Islet of Langerhans (tissue), 1 donor: Measurements from ENCODE around the gene HIPK2.

Experiments used
- FAIRE-seq: peaks from one replicate; lab custom pipeline; 2011; peaks lifted over from hg19 to GRCh38; lab: Jason Lieb, UNC

HIPK2 gene

DNA sequence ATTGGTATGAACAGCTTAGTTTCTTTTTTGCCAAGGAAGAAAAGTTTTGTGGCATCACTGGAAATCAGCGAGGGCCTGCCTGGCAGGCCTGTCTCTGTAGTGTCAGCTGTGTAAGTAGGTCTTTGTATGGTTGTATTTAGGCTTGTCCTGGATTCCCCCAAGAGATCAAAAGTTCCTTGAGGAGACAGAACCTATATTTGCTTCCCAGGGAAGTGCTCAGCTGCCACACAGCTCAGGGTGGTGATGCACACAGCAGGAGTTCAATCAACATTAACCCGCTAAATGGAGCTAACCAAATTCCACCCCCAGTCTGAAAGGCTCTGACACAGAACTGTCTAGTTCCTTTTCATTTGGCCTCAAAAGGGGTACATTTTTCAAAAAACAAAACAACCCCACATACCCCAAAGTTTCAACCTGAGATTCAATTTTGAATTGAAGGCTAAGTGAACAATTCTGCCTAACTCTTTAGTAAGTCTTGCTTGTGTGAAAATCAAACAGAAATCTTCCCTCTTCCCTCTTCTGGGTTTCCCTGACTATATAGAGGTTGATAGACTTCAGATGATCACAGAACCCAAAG lies 129.9 kb downstream of the HIPK2 start:
- FAIRE-seq, result no peak

DNA sequence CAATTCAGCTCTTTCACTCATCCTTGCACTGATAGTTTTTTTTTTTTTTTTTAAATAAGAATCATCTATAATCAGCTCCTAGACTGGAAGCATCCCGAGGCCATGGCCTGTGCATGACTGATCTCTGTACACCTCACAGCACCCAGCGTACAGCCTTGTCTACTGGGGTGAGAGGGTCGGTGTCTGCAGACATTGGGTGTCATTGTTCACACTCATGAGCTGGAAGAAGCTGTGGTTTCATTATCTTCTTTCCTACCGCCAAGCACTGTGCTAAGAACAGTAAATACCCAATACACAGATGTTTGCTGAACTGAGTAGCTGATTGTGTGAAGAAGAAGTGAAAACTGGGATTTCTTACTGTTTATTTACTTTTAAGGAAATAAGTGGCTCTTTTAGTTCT lies 130.7 kb downstream of the HIPK2 start:
- FAIRE-seq, result no peak

DNA sequence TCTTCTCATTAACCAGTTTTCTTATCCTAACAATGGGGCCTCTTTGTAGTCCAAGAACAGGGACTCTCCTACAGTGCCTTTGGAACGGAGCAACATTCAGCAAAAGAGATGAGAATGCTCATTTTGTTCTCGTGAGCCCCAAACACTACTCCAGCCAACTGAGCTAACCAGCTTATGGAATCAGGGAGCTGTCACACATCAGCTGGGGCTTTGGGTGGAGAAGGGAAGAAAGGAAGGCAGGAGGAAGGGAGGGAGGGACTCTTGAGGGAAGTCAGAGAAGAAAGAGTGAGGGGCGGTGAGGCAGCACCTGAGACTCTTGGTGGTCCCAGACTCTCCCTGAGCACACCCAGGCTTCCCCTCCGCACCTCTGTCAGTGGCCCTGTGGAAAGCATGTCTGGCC lies 131.2 kb downstream of the HIPK2 start:
- no peak for FAIRE-seq

DNA sequence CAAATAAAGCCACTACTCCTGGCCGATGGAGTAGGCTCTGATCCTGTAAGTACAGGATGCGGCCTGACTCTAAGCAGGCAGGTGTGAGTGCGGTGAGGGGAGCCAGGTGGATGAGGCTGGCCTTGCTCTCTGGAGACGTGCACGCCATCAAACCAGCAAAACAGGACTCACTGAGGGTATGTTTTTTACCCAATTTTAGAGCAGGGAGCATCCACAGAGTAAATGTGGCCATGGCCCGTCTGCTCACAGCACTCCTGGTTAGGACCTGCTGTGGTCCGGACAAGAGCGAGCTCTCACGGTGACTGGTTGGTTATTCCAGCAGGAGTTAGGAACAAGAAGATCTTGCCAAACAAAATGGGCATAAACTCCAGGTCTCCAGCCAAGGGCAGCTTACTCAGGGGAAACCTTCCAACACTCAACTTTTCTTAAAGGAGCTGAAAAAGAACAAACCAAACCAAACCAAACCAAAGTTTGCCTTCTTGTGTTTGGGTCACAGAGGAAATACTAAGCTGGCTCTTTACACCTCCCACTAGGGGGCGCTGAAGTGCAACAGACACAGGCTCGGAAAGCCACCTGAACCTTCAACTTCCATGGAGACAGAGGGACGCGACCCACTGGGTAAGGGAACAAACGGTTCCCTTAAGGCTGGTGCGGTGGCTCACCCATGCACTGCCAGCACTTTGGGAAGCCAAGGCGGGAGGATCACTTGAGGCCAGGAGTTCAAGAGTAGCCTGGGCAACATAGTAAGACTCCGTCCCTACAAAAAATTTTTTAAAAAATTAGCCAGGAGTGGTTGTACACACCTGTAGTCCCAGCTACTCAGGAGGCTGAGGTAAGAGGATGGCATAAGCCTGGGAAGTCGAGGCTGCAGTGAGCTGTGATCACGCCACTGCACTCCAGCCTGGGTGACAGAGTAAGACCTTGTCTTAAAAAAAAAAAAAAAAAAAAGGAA lies 131.9 kb downstream of the HIPK2 start:
- FAIRE-seq, result no peak

DNA sequence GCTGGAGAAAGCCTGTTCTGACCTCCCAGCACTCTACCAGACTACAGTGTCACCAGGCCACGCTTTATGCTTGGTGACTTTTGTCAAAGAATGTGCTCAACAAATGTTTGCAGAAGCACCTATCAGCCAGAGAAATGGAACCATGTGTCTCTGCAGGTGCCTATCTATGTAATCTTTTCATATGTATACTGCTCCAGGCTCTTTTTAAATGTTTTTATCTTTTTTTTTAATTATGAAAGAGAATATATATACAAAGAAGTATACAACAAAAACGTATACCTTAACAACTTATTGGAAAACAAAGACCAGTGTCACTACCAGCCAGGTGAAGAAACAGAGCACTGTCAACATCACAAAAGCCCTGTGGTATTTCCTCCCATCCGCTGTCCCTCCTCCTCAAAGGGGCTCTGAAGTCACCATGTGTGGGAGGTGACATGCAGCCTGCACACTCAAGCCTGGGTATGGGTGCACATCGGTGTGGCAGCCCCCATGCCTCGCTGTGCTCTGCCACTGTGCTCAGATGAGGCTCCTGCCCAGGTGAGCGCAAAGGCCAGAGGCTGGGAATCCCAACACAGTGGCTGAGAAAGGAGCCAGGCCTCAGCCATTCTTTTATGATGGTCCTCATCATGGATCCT lies 133.7 kb downstream of the HIPK2 start:
- no peak for FAIRE-seq

DNA sequence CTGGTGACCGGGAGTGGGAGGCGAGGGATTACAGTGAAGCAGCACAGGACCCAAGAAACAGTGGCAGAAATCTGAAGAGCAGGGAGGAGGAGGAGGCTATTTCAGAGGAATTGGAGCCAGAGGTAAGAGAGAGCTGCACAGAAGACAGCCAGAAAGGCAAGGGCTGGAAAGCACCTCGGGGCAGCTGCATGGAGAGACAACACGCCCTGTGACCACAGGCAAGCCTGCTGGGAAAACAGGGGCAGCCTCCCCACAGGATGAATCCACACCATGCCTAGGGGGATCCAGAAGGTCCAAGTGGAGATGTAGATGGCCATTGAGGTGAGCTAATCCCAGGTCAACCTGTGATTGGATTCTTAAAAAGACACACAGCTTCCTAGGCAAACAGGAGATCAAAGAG lies 135.5 kb downstream of the HIPK2 start:
- FAIRE-seq, result no peak

DNA sequence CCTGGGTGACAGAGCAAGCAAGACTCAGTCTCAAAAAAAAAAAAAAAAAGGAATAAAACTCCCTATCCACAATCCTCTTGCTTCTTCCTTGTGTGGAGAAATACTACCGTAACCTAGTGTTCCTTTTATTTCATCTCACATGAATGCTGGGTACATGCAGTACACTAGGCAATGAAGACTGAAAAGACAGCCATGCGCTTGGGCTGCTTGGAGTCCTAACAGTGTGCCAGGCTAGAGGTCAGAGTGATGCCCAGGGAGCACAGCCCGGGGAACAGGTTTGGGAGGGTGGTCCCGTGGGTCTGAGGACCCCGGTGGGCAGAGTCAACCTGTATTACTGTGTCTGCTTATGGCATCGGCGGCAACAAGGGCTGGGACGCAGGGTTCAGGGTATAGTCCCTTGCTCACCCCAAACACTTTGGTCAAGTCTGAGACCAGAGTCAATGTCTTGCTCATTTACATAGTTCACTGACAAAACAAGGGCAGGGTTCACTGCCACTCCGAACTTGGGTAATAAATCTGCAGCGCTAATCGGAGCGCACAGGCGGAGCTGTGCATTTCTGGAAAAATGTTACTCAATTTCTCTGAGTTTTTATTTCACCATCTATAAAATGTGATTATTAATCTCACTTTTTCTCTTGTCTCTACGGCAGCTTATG lies 136.3 kb downstream of the HIPK2 start:
- FAIRE-seq, result no peak

DNA sequence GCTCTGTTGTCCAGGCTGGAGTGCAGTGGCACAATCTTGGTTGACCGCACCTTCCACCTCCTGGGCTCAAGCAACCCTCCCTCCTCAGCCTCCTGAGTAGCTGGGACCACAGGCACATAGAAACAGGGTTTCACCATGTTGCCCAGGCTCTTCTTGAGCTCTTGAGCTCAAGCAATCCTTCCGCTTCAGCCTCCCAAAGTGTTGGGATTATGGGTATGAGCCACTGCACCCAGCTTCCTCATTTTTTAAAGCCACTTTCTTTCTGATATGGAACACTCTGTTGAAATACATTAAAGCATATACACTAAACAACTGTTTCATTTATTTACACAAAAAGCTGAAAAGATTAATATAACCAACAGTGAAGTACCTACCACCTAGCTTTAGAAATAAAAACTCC lies 137.1 kb downstream of the HIPK2 start:
- FAIRE-seq, result no peak

DNA sequence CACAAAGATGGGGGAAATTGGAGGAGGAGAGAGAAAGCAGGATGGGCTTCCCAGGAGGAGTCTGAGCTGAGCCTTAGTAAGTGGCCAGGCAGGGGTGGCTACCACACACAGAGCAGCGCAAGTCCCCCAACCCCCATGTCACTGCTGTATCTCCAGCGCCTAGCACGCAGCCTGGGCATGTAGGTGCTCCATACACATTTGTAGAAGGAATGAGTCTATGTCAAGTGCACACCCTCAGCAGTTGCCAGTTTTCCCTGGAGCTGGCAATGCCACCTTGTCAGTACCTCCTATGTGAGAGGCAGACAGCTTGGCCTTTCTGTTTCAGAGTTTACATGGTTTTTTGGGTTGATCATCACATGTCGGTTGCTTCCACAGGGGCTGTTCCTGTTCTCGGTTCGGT lies 138.2 kb downstream of the HIPK2 start:
- no peak for FAIRE-seq

DNA sequence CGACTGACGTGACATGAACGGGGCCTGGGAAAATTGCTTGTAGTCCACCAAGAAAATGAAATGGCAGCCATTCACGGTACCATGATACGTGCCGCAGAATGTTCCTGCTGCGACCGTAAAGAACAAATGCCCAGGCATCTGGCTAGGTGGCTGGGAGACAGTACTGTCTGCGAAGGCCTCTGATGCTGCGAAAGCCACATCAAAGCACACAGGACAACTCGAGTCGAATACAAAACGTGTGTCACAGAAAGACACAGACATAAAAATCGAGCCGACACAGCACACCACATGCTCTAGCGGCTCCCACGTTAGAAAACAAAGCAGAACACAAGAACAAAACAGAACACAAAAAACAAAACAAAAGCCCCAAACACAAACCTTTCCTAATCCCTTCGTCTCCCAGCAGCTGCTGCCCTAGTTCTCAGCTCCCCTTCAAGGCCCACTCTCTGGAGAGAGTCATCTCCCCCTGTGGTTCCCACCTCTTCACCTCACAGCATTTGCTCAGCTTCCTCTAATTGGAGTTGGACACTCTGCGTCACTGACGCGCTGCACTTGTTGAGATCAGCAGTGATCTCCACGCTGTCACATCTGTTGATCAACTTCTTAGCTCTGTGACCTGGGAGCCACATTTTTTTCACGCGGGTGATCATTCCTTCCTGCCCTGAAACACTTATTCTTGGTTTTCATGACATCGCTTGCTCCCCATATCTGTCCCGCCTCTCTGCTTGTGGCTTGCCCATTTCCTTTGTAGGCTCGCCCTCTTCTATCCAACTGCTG lies 142.1 kb downstream of the HIPK2 start:
- FAIRE-seq, result no peak

DNA sequence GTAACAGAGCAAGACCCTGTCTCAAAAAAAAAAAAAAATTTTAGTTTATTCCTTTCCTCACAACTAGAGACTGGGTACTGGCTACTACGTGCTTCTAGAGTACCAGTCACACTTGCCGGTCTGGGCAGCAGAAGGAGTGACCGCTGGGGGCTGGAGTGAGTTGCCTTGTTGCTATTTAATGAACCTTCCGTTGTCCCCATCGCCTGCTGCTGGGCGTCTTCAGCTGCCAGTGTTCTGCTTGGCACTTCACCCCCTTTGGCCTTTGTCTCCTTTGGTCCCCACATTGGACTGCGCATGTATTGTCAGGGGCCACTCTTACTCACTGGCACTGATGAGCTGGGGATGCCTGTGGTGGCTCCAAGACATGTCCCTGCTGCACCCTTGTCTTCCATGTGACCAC lies 143.7 kb downstream of the HIPK2 start:
- FAIRE-seq, result no peak

DNA sequence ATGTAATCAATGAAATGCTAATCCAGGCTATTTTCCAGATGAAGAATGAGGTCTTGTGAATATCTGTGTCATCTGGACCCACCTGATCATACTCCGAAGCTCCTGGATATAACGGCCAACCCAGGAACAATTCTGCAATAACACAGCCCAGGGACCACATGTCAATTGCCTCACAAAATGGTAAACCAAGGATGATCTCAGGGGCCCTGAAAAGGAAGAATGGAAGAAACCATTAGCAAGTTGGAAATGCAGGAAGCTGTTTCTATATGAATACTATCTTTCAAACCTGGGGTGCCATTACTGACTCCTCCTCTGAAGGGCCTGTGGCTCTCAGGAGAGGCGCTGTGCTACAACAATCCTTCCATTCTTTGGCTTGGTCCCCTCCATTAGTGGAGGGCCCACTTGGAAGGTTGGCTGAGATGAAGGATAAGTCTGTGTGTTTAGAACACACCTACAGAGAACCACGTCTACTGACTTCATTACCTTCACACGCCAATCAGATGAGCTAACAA lies 146.2 kb downstream of the HIPK2 start:
- FAIRE-seq, result no peak

DNA sequence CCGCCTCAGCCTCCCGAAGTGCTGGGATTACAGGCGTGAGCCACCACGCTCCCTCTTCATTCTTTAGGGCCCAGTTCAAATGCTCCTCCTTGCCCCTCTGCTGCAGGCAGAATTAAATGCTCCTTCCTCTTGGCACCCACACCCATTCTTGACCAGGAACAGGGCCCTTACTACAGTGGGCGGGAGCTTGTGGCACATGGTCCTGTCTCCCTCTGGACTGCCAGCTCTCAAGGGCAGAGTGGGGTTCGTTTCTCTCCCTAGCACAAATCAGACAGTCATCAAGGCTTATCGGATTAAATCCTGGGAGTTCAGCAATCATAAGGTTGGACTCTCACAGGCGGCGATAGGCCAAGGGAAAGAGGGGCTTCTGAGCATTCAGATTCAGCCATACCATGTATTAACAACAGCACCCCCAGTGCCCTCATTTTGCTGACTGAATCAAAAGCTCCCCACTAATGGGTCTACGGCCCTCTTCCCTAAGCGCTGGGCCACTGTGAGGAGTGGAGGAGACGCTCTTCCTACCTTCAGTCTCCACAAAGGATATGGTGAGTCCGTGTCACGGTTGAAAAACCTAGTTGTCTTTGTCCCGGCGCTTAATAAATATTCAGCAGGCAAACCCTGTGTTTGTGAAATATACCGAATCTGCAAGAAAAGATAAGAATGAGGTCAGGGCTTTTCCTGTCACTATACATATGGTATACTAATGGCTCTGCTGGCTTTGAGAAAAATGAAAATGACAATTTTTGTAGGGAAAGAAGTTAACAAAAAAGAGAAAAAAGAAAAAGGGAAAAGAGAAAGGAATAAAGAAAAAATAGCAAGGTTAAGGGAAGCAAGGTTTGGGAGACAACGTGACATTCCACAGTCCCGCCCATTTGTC lies 146.9 kb downstream of the HIPK2 start:
- FAIRE-seq, result no peak

DNA sequence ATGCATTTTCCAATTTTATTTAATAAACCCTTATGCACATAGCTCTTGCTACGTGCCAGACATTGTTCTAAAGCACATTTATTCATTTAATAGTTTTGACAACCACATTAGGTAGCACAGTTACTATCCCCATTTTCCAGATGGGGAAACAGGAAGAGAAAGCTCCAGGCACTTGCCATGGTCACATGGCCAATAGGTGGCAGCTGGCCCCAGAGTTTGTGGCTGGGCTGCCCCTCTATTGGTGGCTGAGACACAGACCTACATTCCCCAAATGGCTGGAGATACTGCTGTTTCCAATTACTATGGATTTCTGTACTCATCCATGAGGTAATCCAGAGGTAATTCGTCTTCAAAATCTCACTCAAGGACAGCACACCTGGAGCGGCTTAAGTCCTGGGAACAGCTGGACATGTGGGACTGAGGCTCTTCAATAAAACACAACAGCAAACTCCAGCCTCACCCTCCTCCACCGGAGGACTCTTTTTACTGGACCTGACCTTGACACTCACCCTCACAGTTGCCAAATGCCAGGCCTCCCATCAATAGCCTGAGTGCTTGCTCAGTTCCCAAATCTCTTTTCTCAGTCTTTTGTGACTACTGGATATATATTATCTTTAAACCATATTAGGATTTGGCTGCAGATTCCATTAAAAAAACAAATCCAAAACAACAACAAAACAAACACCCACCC lies 148.3 kb downstream of the HIPK2 start:
- FAIRE-seq, result no peak

DNA sequence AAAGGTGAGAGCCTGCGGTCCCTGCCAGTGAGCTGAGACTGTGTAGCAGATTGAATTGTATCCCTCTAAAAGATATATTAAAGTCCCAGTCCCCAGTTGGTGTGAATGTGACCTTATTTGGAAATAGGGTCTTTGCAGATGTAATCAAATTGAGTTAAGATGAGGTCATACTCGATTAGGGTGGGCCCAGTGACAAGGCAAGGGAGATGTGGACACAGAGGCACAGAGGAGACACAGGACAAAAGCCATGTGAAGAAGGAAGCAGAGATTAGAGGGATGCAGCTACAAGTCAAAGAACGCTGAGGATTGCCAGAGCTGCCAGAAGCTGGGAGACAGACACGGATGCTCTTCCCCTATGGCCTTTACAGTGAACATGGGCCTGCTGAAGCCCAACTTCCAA lies 150.0 kb downstream of the HIPK2 start:
- no peak for FAIRE-seq

DNA sequence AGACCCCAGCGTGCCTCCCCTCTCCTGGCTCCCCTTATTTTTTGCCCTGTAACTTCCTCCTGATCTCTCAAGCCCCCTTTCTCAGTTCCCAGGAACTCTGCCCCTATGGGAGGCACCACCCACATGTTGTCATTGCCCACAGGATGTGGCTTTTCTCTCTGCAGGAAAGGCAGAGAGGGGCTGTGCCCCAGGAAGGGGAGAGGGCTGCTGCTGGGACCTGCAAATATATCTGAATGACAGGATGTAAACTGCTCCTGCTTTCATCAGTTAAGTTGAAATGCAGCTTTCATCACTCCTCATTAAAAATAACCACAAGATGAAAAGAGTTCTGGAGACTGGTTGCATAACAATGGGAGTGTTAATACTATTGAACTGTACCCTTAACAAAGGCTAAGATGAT lies 151.0 kb downstream of the HIPK2 start:
- FAIRE-seq, result no peak

DNA sequence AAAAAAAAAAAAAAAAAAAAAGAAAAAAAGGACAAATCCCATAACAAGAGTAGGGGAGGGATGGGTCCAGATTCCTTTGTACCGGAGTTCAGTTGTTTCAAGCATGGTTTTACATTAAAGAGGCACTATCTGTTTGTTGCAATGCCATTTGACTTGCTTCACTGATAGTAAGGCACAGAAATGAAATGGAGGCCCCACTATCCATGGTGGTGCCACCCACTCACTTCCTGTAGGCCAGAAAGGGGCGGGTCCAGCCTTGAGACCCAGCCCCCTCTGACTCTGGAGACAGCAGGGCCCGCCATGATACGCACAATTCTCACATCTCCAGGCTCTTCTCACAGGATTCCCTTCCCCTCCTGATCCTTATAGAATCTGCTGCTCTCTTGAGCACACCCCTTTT lies 154.3 kb downstream of the HIPK2 start:
- no peak for FAIRE-seq

DNA sequence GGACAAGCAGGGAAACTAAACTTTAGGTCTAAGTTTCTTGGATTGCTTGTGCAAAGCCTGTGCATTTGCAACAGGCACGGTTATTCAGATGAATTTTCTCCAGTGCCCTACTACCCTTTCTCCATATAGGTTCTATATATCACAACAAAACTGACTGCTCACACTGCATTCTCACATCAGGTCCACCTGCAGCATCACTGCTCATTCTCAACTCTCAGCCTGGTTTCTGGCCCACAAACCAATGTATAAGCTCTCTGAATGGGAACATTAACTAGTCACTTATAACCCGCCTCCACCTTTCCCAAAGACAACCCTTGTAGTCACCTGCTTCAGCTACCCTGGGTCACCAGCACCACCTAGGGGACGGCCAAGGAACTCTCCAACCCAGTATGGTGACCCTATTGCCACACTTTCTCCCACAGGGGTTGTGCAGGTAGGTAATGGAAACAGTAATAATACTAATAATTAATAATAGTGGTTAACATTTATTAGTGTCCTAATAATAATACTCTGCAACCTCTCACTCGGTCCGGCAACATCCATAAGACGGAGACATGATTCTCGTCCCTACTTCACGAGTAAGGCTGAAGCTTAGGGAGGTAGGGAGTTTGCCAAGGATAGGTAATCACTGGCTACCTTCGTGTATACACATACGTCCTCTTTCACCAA lies 157.0 kb downstream of the HIPK2 start:
- no peak for FAIRE-seq

DNA sequence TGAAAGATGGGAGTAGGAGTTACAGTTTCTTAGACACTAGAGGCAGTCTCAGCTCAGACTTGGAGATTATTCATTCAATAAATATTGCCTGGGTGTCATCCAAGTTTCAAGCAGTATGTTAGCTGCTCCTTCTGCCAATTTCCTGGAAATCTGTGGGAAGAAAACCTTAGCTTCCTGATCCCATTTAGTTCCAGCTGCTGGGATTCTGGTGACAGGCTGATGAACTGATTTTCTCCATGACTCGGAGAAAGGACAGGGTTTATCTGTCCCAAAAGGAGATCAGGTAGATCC lies 158.5 kb downstream of the HIPK2 start:
- no peak for FAIRE-seq
